ENCODE measurements around the gene OAS3.

OAS3 gene

GRCh38 chr12:113007166-113007565 lies 68.9 kb downstream of the OAS3 start:
- no peak for DNase-seq (ENCODE audit: extremely low read depth in 1 of 2, low read depth in 1 of 2)

- no peak for DNase-seq (ENCODE audit: extremely low read depth in 1 of 2, low read depth in 1 of 2)
Observed at GRCh38 chr12:113010701-113011100, 72.4 kb downstream of the OAS3 start.

- no peak for DNase-seq (ENCODE audit: extremely low read depth in 1 of 2, low read depth in 1 of 2)
Observed at GRCh38 chr12:113014565-113014964, 76.3 kb downstream of the OAS3 start.

GRCh38 chr12:113016796-113017195 lies 78.5 kb downstream of the OAS3 start:
- DNase-seq (ENCODE audit: extremely low read depth in 1 of 2, low read depth in 1 of 2) = no peak

GRCh38 chr12:113019025-113019424 lies 80.8 kb downstream of the OAS3 start:
- DNase-seq (ENCODE audit: extremely low read depth in 1 of 2, low read depth in 1 of 2) = no peak

GRCh38 chr12:113021500-113021899 lies 83.2 kb downstream of the OAS3 start:
- DNase-seq (ENCODE audit: extremely low read depth in 1 of 2, low read depth in 1 of 2) = no peak

Data from activated CD8-positive, alpha-beta memory T cell treated with anti-CD3 and anti-CD28 coated beads for 1 hour (primary cell).